ENCODE data around the gene NKX1-1.

NKX1-1 gene

GRCh38 chr4:1370321-1371124 lies 35.7 kb downstream of the NKX1-1 start:
- Histone ChIP-seq H3K4me1 (ENCODE audit: control insufficient read depth, insufficient read depth, low read length) (no peaks in the 10 kb centered on the region), H3K27me3 (ENCODE audit: control insufficient read depth, insufficient read depth, low read length) (no peaks in the 10 kb centered on the region), H3K9ac (ENCODE audit: low read depth, low read length) (no peak overlapping the region)

GRCh38 chr4:1369479-1370079 lies 36.7 kb downstream of the NKX1-1 start:
- no peak overlapping the region for H3K9ac ChIP-seq (ENCODE audit: low read depth, low read length)
- peaks cover 10% of the 10 kb centered on the region for H3K36me3 ChIP-seq (ENCODE audit: control insufficient read depth, insufficient read depth, low read length)
- no peak overlapping the region for H3K4me3 ChIP-seq (ENCODE audit: low read depth, low read length)
- no peaks in the 10 kb centered on the region for H3K4me1 ChIP-seq (ENCODE audit: control insufficient read depth, insufficient read depth, low read length)
- H3K27me3 ChIP-seq (ENCODE audit: control insufficient read depth, insufficient read depth, low read length), result no peaks in the 10 kb centered on the region
- H3K9me3 ChIP-seq (ENCODE audit: control insufficient read depth, insufficient read depth, low read length), result no peaks in the 10 kb centered on the region

More at GRCh38 chr4:1370321-1371124, 35.7 kb downstream of the NKX1-1 start:
- H3K4me3 ChIP-seq (ENCODE audit: low read depth, low read length), result no peak overlapping the region
- peaks cover 12% of the 10 kb centered on the region for H3K36me3 ChIP-seq (ENCODE audit: control insufficient read depth, insufficient read depth, low read length)
- no peaks in the 10 kb centered on the region for H3K9me3 ChIP-seq (ENCODE audit: control insufficient read depth, insufficient read depth, low read length)

GRCh38 chr4:1369091-1369450 lies 37.2 kb downstream of the NKX1-1 start:
- no peak overlapping the region for H3K4me3 ChIP-seq (ENCODE audit: low read depth, low read length)
- no peaks in the 10 kb centered on the region for H3K9me3 ChIP-seq (ENCODE audit: control insufficient read depth, insufficient read depth, low read length)
- H3K4me1 ChIP-seq (ENCODE audit: control insufficient read depth, insufficient read depth, low read length), result no peaks in the 10 kb centered on the region
- H3K36me3 ChIP-seq (ENCODE audit: control insufficient read depth, insufficient read depth, low read length), result peaks cover 10% of the 10 kb centered on the region
- H3K9ac ChIP-seq (ENCODE audit: low read depth, low read length), result no peak overlapping the region
- no peaks in the 10 kb centered on the region for H3K27me3 ChIP-seq (ENCODE audit: control insufficient read depth, insufficient read depth, low read length)

- Histone ChIP-seq H3K9me3 (ENCODE audit: control insufficient read depth, insufficient read depth, low read length) (no peaks in the 10 kb centered on the region), H3K9ac (ENCODE audit: low read depth, low read length) (no peak overlapping the region), H3K36me3 (ENCODE audit: control insufficient read depth, insufficient read depth, low read length) (peaks cover 10% of the 10 kb centered on the region), H3K4me1 (ENCODE audit: control insufficient read depth, insufficient read depth, low read length) (no peaks in the 10 kb centered on the region), H3K4me3 (ENCODE audit: low read depth, low read length) (no peak overlapping the region), H3K27me3 (ENCODE audit: control insufficient read depth, insufficient read depth, low read length) (no peaks in the 10 kb centered on the region)
Observed at GRCh38 chr4:1368421-1369090, 37.7 kb downstream of the NKX1-1 start.

- Histone ChIP-seq H3K27me3 (ENCODE audit: control insufficient read depth, insufficient read depth, low read length) (no peaks in the 10 kb centered on the region), H3K9ac (ENCODE audit: low read depth, low read length) (no peak overlapping the region), H3K4me1 (ENCODE audit: control insufficient read depth, insufficient read depth, low read length) (no peaks in the 10 kb centered on the region), H3K4me3 (ENCODE audit: low read depth, low read length) (no peak overlapping the region), H3K9me3 (ENCODE audit: control insufficient read depth, insufficient read depth, low read length) (no peaks in the 10 kb centered on the region), H3K36me3 (ENCODE audit: control insufficient read depth, insufficient read depth, low read length) (peaks cover 10% of the 10 kb centered on the region)
Observed at GRCh38 chr4:1367936-1368289, 38.3 kb downstream of the NKX1-1 start.

GRCh38 chr4:1367230-1367935 lies 38.9 kb downstream of the NKX1-1 start:
- Histone ChIP-seq H3K4me3 (ENCODE audit: low read depth, low read length) (no peak overlapping the region), H3K4me1 (ENCODE audit: control insufficient read depth, insufficient read depth, low read length) (no peaks in the 10 kb centered on the region)

GRCh38 chr4:1366371-1367229 lies 39.6 kb downstream of the NKX1-1 start:
- H3K36me3 ChIP-seq (ENCODE audit: control insufficient read depth, insufficient read depth, low read length), result peaks cover 9% of the 10 kb centered on the region
- no peaks in the 10 kb centered on the region for H3K4me1 ChIP-seq (ENCODE audit: control insufficient read depth, insufficient read depth, low read length)
- H3K9ac ChIP-seq (ENCODE audit: low read depth, low read length), result no peak overlapping the region
- no peaks in the 10 kb centered on the region for H3K9me3 ChIP-seq (ENCODE audit: control insufficient read depth, insufficient read depth, low read length)
- no peaks in the 10 kb centered on the region for H3K27me3 ChIP-seq (ENCODE audit: control insufficient read depth, insufficient read depth, low read length)
- H3K4me3 ChIP-seq (ENCODE audit: low read depth, low read length), result no peak overlapping the region

More at GRCh38 chr4:1367230-1367935, 38.9 kb downstream of the NKX1-1 start:
- Histone ChIP-seq H3K27me3 (ENCODE audit: control insufficient read depth, insufficient read depth, low read length) (no peaks in the 10 kb centered on the region), H3K36me3 (ENCODE audit: control insufficient read depth, insufficient read depth, low read length) (peaks cover 12% of the 10 kb centered on the region), H3K9ac (ENCODE audit: low read depth, low read length) (no peak overlapping the region), H3K9me3 (ENCODE audit: control insufficient read depth, insufficient read depth, low read length) (no peaks in the 10 kb centered on the region)

GRCh38 chr4:1365271-1366178 lies 40.7 kb downstream of the NKX1-1 start:
- no peaks in the 10 kb centered on the region for H3K27me3 ChIP-seq (ENCODE audit: control insufficient read depth, insufficient read depth, low read length)
- no peak overlapping the region for H3K4me3 ChIP-seq (ENCODE audit: low read depth, low read length)
- peaks cover 8% of the 10 kb centered on the region for H3K36me3 ChIP-seq (ENCODE audit: control insufficient read depth, insufficient read depth, low read length)
- H3K9me3 ChIP-seq (ENCODE audit: control insufficient read depth, insufficient read depth, low read length), result no peaks in the 10 kb centered on the region
- no peak overlapping the region for H3K9ac ChIP-seq (ENCODE audit: low read depth, low read length)
- H3K4me1 ChIP-seq (ENCODE audit: control insufficient read depth, insufficient read depth, low read length), result no peaks in the 10 kb centered on the region

GRCh38 chr4:1364748-1365147 lies 41.5 kb downstream of the NKX1-1 start:
- peaks cover 8% of the 10 kb centered on the region for H3K36me3 ChIP-seq (ENCODE audit: control insufficient read depth, insufficient read depth, low read length)
- H3K4me1 ChIP-seq (ENCODE audit: control insufficient read depth, insufficient read depth, low read length), result no peaks in the 10 kb centered on the region
- no peaks in the 10 kb centered on the region for H3K27me3 ChIP-seq (ENCODE audit: control insufficient read depth, insufficient read depth, low read length)
- H3K9me3 ChIP-seq (ENCODE audit: control insufficient read depth, insufficient read depth, low read length), result no peaks in the 10 kb centered on the region
- H3K9ac ChIP-seq (ENCODE audit: low read depth, low read length), result no peak overlapping the region
- no peak overlapping the region for H3K4me3 ChIP-seq (ENCODE audit: low read depth, low read length)

- Histone ChIP-seq H3K4me1 (ENCODE audit: control insufficient read depth, insufficient read depth, low read length) (no peaks in the 10 kb centered on the region), H3K9me3 (ENCODE audit: control insufficient read depth, insufficient read depth, low read length) (no peaks in the 10 kb centered on the region), H3K4me3 (ENCODE audit: low read depth, low read length) (no peak overlapping the region), H3K9ac (ENCODE audit: low read depth, low read length) (no peak overlapping the region), H3K27me3 (ENCODE audit: control insufficient read depth, insufficient read depth, low read length) (no peaks in the 10 kb centered on the region), H3K36me3 (ENCODE audit: control insufficient read depth, insufficient read depth, low read length) (peaks cover 8% of the 10 kb centered on the region)
Observed at GRCh38 chr4:1364217-1364616, 42.0 kb downstream of the NKX1-1 start.
